ENCODE results near the gene MED22.
"Not testable (repeated sequence)": the region's sequence is repeated elsewhere in the genome, so short reads cannot be mapped to it uniquely, and the experiment has no call there.

The MED22 gene

DNA sequence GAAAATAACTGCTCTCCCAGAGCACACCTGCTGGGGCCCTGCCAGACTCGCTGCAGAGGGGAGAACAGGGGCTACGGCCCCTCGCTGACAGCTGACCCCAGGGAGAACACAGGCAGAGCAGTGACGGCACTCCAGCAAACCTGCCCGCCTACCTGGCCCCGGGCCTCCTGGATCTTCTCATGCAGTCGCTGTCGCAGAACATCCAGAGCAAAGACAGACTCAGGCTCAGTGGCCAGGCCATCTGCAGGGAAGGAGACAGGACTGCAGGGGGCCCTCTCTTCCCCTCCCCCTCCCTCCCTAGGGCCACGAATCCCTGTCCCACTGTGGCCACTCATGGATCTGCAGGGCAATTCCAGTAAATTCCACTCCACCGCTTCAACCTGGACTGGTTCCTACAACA is 14.4 kb downstream of the MED22 start:
- no peak for ATAC-seq

DNA sequence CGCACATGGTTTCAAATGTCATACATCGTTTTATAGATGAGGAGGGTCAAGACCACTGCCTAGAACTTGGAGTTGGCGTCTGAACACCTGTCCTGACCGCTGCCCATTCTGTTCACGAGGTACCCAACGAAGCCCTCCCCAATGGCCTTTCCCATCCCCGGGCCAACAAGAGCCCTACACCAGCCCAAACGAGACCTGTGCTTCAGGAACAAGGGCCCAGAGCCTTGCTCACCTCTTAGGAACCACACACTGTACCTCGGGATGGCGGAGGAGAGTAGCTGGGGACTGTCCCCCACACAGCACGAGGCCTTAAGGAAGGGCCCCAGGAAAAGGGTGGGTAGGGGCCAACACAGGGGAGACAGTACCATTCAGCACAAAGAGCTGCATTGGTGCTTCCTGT is 14.9 kb downstream of the MED22 start:
- no peak for ATAC-seq

DNA sequence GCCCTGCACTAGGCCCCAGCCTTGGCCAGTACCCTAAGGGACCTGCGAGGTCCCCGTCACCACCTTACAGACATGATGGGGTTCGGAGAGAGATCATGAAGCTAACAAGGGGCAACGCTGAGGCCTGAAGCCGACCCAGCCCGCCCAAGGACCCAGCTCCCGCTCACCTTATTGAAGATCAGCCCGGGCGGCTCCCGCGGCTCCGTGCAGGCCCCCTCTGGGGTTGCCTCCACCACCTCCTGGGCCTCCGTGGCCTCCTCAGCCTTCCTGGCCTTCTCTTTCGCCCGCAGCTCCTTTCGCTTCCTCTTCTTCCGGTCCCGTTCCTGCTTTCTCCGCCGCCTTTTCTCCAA is 15.6 kb downstream of the MED22 start:
- no peak for ATAC-seq

DNA sequence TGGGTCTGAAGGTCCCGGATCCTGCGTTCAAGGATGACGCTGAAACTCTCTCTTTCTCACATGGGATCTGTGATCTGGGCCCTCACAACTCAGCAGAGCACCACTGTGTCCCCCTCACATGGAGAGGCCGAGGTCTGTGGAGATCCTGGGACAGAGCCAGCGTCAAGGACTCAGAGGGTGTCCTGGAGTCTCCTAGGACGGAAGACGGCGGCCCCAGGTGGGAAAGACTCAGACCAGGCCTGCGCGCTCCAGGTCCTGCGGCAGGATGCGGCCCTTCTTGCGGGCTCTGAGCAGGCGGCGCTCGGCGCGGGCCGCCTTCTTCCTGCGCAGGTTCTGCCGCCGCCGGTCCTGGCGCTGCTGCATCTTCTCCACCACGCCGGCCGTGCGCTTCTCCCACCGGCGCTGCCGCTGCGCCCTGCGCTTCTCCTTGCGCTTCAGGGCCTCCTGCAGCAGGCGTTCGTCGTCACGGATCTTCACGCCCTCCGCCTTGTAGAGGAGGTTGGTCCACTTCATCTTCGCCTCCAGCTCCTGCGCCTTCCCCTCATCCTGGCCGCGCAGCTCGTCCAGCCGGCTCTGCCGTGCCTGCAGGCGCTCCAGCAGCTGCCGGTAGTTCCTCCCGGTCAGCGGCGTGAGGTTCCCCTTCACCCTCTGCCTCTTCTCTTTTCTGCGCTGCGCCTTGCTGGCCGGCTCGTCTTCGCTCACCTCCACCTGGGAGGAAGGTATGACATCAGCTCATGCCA is 16.1 kb downstream of the MED22 start:
- no peak for ATAC-seq

DNA sequence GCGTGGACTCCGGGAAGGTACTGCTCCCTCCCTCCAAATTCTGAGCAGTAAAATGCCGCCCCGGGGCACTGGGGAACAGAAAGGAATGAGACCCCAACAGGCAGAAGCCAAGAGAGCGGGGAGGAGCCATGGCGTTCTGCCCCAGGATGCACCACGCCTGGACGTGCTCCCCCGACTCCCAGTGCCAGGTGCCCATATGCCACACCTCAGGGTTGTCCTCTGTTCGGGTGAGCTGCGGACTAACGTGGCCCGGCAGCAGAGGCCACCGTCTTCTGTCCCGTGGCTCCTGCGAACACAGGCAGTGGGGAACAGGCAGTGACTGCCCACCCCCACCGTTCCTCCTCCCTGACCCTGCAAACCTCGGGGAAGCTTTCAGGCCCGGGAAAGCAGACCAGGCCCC is 16.7 kb downstream of the MED22 start:
- no peak for ATAC-seq

DNA sequence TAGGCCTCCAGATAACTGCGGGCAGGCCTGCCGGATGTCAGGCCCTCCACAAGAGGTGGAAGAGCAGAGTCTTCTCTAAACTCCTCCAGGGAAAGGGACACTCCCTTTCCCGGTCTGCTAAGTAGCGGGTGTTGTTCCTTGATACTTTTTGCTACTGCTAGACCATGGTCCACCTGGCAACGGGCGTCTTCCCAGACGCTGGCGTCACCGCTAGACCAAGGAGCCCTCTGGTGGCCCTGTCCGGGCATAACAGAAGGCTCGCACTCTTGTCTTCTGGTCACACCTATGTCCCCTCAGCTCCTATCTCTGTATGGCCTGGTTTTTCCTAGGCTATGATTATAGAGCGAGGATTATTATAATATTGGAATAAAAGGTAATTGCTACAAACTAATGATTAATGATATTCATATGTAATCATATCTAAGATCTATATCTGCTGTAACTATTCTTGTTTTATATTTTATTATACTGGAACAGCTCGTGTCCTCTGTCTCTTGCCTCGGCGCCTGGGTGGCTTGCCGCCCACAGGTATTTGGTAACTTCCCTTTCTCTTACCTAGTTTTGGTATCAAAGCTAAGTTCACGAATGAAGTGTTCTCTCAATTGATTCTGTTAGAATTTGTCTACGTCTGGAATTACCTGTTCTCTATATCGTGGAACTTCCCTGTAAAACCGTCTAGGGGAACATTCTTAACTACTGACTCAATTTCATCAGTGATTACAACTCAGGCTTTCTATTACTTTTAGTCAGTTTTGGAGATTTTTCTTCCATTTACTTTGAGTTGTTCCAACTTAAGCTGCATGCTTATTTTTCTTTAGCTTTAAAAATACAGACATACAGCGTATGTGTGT is 18.4 kb downstream of the MED22 start:
- ATAC-seq, result not testable (repeated sequence)

DNA sequence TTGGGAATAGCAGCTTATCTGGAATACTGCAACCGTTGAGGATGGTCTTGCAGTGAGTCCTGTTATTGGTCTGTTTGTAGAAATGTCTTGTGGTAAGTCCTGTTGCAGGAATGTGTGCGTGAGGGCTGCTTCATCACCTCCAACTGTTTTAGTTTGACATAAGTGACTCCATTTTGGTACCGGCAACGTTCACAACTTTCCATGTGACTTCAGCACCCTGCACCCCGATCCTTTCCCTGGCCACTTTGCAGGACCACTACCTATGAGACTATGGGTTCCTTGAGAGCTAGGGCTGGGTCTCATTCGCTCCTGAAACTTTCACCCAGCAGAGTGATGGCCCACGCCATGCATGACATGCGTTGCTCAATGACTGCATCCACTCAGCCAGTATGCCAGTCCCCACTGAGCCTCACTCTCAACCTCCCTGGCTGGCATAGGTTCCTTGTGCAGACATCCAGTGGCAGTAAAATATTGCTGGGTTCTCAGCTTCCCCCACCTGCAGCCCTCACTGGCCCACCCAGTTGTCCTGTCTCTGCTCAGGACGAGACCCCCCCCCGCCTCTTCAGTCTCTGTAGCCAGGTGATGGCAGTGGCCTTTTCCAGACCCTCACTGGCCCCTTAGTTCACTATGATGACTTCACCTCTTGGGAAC is 20.0 kb downstream of the MED22 start:
- ATAC-seq, result no peak

DNA sequence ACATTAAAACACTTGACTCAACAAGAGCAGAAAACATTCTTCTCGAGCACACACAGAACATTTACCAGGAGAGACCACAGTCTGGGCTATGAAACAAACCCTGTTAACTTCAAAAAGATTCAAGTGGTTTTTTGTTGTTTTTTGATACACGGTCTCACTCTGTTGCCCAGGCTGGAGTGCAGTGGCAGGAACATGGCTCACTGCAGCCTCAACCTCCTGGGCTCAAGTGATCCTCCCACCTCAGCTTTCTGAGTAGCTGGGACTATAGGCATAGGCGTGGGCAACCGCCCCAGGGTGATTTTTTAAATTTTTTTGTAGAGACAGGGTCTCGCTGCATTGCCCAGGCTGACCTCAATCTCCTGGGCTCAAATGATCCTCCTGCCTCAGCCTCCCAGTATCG is 20.9 kb downstream of the MED22 start:
- not testable (repeated sequence) for ATAC-seq

DNA sequence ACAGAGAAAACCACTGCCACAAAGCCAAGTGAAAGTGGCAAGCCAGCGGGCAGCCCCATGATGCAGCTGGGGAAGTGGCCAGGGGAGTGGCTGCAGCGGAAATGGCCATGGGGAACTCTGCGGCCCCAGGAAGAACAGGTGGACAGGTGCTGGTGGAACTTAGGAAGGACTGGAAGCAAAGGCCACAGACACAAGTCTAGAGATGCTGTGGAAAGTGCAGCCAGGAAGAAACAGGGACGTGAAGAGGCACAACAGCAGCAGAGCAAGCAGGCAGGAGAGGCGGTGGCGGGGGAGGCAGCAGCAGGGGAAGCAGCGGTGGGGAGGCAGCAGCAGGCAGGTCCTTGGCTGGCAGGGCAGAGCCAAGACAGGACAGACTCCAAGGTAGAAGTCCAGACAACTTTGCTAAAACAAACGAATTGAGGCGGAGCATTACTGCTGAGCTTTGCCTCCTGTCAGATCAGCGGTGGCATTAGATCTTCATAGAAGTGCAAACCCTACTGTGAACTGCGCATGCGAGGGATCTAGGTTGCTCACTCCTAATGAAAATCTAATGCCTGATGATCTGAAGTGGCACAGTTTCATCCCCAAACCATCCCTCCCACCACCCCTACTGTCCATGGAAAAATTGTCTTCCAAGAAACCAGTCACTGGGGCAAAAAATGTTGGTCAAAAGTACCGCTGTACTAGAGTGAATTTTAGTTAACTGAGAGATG is 23.8 kb downstream of the MED22 start:
- ATAC-seq, result no peak

DNA sequence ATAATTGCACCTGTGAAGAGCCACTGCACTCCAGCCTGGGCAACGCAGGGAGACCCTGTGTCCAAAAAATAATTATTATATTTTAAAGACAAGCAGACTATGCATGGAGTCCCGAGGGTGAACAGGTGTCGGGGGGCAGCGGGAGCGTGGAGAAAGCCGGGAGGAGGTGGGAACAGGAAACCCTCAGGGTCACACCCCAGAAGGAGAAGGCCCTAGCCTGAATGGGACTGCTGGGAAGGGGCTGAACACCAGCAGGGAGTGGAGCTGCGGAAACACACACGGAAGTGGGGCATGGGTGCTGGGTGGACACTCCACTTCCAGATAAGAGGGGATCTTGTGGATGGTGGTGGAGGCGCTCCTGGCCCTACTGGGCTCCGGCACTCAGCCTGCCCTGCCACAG is 24.7 kb downstream of the MED22 start:
- ATAC-seq, result no peak

DNA sequence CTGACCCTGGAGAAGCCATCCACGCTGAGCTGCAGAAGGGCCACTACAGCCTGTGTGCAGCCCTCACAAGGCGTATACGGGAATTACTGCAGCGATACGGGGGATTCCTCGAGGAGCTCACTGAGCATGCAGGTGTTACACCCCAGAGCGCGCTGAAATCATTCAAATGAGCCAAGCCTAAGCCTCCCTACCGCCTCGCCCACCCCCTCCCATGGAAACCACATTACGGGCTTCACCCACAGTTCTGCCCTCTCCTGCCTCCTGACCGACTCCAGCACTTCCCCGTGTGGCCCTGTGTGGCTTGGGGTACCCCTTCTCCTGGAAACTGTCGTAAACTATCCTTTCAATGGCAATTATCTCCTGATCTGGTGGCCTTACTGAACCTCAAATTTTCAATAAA is 25.2 kb downstream of the MED22 start:
- no peak for ATAC-seq

DNA sequence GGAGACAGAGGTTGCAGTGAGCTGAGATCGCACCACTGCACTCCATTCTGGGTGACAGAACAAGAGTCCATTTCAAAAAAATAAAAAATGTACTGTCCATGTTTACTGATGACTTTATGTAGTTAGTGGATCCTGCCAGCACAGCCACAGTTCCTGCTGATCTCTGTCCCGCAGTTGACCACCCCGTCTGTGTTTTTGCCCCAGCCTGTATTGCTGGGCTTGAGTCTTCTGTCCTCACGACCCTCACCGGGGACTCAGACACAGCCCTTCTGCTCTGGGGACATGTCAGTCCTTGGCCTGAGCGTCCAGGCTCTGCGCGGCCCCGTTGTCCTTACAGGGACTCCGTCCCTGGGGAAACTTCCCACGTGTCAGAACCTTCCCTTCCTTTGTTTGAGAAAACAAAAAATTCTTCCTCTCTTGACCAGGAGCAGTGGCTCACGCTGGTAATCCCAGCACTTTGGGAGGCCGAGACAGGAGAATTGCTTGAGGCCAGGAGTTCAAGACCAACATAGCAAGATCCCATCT is 26.5 kb downstream of the MED22 start:
- no peak for ATAC-seq

DNA sequence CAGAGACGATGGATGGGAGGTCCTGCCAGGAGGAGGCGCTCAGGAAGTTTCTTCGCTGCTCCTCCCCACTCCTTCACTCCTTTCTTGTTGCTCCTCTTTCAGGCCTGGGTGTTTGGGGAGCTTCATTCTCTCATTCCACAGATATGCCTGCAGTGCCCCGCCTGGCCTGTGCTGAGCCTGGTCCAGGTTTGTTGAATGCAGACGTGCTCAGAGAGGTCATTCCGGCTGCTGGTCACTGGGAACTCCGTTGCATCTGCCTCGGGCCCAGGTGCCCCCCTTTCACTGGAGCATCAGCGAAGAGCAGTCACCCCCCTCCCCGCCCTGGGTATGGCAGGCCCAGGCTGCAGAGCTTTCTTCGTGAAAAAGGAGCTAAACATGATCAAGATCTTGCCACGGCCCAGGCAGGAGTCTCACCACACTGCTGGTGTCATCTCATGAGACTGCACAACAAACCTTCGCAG is 27.5 kb downstream of the MED22 start:
- no peak for ATAC-seq

DNA sequence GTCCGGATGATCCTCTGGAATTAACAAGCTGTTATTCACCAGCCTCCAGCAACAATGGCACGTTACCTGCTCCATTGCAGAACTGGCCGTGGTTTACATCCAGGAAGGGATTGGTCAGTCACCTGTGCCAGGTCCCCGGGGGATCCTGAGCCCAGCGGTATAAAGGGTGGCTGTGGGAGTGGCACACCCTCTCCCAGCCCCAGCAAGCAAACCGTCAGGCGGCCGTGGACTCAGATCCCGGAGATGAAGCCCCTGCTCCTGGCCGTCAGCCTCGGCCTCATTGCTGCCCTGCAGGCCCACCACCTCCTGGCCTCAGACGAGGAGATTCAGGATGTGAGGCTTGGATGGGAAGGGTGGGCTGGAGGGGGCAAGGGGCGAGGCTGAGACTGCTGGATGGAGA is 30.4 kb downstream of the MED22 start:
- ATAC-seq, result not testable (repeated sequence)

DNA sequence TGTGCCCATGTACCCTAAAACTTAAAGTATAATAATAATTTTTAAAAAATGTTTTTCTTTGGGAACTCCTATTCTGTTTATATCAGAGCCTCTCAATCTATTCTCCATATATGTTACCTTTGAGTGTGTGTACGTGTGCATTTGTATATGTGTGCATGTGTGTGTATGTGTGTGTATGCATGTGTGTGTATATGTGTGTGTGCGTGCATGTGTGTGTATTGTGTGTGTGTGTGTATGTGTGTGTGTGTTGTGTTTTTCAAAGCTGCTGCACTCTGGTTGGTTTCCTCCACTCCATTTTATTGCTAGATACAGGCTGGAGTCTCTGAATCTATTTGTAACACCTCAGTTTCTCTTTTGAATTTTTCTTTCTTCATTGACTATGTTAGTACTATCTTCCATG is 31.9 kb downstream of the MED22 start:
- no peak for ATAC-seq

DNA sequence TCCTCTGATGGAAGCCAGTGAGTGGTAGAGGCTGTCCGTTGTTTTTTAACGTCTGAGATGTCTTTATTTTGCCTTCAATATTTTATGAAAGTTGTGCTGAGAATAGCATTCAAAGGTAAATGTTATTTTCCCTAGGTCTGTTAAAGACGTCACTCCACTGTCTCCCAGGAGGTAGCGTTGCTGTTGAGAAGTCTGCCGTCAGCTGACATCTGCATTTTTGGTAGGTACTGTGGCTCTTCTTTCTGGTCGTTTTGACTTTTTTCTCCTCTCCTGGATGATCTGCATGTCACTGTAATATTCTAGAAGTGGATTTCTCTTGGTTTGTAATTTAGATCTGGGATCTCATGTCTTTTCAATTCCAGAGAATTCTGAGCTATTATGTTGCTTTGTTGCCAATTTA is 38.3 kb downstream of the MED22 start:
- no peak for ATAC-seq

DNA sequence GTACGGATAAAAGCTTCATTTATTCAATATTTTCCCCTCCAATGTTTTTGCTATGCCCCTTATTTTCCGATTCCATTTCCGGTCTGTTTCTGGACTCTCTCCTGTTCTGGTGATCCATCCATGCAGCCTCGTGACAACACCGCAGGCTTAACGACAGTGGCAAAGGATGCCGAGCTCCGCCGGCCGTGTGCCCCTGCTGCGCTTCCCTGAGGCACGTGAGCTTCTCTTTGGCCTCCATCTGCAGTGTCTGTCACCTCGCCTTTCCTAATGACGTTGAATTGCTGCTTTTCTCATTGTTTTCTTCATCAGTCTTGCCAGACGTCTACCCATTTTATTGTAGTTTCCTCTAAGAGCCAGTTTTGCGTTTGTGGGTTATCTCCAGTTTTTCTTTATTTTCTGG is 40.6 kb downstream of the MED22 start:
- no peak for ATAC-seq

DNA sequence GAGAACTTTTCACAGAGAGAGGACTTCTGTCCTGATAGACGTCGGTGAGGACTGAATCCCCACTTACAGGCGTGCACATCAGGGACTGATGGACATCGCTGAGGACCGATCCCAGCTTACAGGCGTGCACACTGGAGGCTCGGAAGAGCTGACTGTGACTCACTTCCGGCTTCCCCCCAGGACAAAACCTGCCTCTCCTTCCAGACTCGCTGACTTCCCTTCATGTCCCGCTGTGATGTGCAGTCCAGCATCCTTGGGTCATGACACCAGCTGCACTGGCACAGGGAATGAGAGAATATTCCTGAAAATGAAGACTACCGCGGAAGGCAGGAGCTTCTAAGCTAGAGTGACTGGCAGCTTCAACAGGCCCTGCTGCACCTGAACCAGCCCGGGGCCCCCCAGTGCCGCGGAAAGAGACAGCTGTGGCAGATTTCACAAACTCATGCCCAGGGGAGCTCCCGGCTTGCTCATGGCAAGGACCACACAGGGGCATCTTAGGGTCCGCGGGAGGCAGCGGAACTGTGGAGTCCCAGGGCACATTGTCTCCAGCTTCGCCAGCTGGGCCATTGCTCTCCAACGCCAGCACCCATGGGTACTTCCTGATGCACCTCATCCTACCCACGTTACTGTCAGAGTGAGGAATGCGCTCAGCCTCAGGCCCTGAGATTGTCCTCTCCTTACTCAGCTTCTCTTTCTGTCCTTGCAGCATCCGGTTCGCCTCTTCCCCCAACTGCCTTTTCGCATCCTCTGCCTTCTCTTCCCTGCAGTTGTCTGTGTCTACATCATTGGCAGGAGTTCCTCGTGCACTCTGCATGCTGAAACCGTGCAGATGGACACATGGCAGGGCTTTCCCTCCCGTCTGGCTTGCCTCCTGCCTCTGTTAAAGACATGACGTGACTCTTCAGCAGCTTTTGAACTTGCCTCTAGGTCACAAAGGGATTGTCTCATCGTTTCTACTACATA is 41.4 kb downstream of the MED22 start:
- no peak for ATAC-seq

DNA sequence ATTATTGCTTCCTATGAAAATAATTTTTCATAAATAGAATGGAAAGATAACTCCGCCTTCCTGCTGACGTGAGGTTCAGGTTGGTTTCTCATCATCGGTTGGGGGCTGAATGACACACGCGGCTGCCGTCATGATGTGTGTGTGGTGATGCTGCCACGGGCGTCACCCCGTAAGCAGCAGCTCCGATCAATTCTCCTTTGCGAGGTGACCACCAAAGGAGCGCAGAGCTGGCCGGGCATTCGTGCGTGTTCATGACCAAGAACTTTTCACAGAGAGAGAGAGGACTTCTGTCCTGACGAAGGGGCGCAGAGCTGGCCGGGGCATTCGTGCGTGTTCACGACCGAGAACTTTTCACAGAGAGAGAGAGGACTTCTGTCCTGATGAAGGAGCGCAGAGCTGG is 42.2 kb downstream of the MED22 start:
- ATAC-seq, result no peak

DNA sequence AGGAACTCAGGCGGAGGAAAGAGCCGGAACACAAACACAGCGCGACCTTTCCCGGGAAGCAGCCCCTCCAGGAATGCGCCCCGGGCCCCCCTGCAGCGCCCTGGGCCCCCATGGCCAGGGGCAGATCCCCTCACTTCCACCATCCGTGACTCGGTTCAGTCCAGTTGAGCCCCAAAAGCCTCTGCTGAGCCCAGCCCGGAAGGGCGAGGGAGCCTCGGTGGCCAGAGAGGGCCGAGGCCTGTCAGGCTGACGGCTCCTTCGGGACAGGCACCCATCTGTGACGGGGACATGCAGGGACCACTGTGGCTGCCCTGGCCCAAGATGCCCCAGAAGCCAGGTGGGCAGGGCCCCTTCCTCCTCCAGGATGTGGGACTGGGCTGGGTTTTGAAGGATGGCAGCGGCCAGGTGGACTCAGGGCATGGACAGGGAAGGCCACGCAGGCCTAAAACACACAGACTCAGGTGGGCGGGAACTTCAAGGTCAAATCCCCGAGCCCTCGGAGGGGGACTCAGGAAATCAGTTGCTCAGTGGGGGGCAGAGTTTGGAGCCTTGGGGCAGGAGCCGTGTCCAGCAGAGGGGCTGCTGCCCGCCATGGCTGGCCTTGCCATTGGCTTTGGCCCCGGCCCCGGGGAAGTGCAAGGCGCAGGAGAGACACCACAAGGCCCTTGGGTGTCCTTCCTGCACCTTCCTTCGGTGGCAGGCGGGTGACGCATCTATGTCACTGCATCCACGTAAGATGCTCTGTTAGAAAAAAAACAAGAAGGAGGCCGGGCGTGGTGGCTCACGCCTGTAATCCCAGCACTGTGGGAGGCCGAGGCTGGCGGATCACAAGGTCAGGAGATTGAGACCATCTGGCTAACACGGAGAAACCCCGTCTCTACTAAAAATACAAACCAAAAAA is 43.2 kb downstream of the MED22 start:
- ATAC-seq, result no peak

DNA sequence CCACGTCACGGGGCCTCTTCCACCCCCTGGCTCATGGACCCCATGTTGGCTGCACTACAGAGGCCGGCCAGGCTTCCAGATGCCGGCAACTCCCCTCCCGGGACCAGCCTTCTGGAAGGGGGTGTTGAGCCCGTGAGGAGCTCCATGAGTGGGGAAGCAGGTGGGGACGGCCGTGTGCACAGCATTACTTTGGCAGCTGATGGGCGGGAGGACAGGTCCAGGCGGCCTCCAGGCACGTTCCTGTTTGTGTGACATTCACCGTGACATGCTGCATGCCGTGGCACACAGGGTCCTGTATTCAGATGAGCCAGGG is 43.8 kb downstream of the MED22 start:
- ATAC-seq, result no peak

Measured in activated CD4-positive, CD25-positive, alpha-beta regulatory T cell treated with anti-CD3 and anti-CD28 coated beads, Interleukin-2, amount 50 U/mL, for 24 hours (primary cell).